Liver (tissue), 9 donors: Measurements from ENCODE around the gene TGM4. TPM values are rescaled to one million over a fixed set of nuclear protein-coding genes. Genes with fewer than 3 reads are reported as not detected.

ENCODE experiments used
- DNase-seq: peaks from one replicate; pipeline ENCODE4 v3.0.0-alpha.2; 2017; ENCODE audit warnings: low spot score
- H3K27ac ChIP-seq, 2 donors: one replicate each; pipeline ENCODE4 v1.7.0; 2013; ENCODE audit warnings: inconsistent platforms in 2 of 2, low read length in 2 of 2, control low read depth in 1 of 2, low read depth in 1 of 2, mild to moderate bottlenecking in 1 of 2
- H3K27me3 ChIP-seq, 4 donors: one replicate each; pipeline versions ENCODE4 v1.6.1 to v1.7.0; 2013; ENCODE audit warnings: low read length in 3 of 4, inconsistent platforms in 1 of 4, mild to moderate bottlenecking in 1 of 4, moderate library complexity in 1 of 4; ENCODE audit not compliant: control insufficient read depth in 4 of 4, insufficient read depth in 4 of 4
- H3K36me3 ChIP-seq, 4 donors: one replicate each; pipeline versions ENCODE4 v1.6.1 to v1.7.0; 2013; ENCODE audit warnings: low read length in 3 of 4, mild to moderate bottlenecking in 3 of 4, low read depth in 1 of 4, moderate library complexity in 1 of 4; ENCODE audit not compliant: control insufficient read depth in 4 of 4, insufficient read depth in 3 of 4
- H3K4me1 ChIP-seq, 4 donors: one replicate each; pipeline versions ENCODE4 v1.6.1 to v1.7.0; 2013; ENCODE audit warnings: low read length in 3 of 4, mild to moderate bottlenecking in 3 of 4, moderate library complexity in 1 of 4; ENCODE audit not compliant: control insufficient read depth in 4 of 4, insufficient read depth in 4 of 4
- H3K4me3 ChIP-seq, 3 donors: one replicate each; pipeline versions ENCODE4 v1.6.1 to v1.7.0; 2013; ENCODE audit warnings: low read length in 3 of 3, control low read depth in 1 of 3, low read depth in 1 of 3, mild to moderate bottlenecking in 1 of 3
- H3K9ac ChIP-seq, 2 donors: one replicate each; pipeline ENCODE4 v1.7.0; 2013; ENCODE audit warnings: low read length in 2 of 2, mild to moderate bottlenecking in 2 of 2, moderate library complexity in 2 of 2, control low read depth in 1 of 2, low read depth in 1 of 2
- H3K9me3 ChIP-seq, 4 donors: one replicate each; pipeline versions ENCODE4 v1.6.1 to v1.7.0; 2013; ENCODE audit warnings: low read length in 3 of 4; ENCODE audit not compliant: control insufficient read depth in 4 of 4
- ATF3 ChIP-seq: IDR thresholded peaks from 2 replicates; pipeline ENCODE4 v1.6.1; 2016; ENCODE audit warnings: antibody characterized with exemption
- CTCF ChIP-seq: fragments of 150-350 bp; IDR thresholded peaks from 2 replicates; pipeline ENCODE4 v1.5.1; 2017; ENCODE audit warnings: improper control_type of control experiment, low read depth, low read length; ENCODE audit not compliant: missing input control
- EGR1 ChIP-seq, 2 donors: IDR thresholded peaks; 2 replicates each; pipeline ENCODE4 v1.6.1; 2016 to 2018; ENCODE audit warnings: antibody characterized with exemption in 2 of 2, low read depth in 2 of 2
- FOXA1 ChIP-seq: IDR thresholded peaks from 2 replicates; pipeline ENCODE4 v1.6.1; 2016; ENCODE audit warnings: antibody characterized with exemption
- FOXA2 ChIP-seq: IDR thresholded peaks from 2 replicates; pipeline ENCODE4 v1.6.1; 2016; ENCODE audit warnings: antibody characterized with exemption
- GABPA ChIP-seq, 2 donors: IDR thresholded peaks in 1 of 2; conservative IDR thresholded peaks in 1 of 2; 2 replicates each; pipeline ENCODE4 v1.6.1; 2016; ENCODE audit warnings: antibody characterized with exemption in 2 of 2, mild to moderate bottlenecking in 1 of 2, moderate library complexity in 1 of 2
- HNF4A ChIP-seq, 2 donors: conservative IDR thresholded peaks; 2 replicates each; pipeline ENCODE4 v1.6.1; 2016; ENCODE audit warnings: antibody characterized with exemption in 2 of 2, mild to moderate bottlenecking in 2 of 2
- HNF4G ChIP-seq: IDR thresholded peaks from 2 replicates; pipeline ENCODE4 v1.6.1; 2016; ENCODE audit warnings: antibody characterized with exemption
- JUND ChIP-seq, 2 donors: IDR thresholded peaks; 2 replicates each; pipeline ENCODE4 v1.6.1; 2016; ENCODE audit warnings: antibody characterized with exemption in 2 of 2
- MAX ChIP-seq: IDR thresholded peaks from 2 replicates; pipeline ENCODE4 v1.6.1; 2016; ENCODE audit warnings: antibody characterized with exemption
- NR2F2 ChIP-seq: IDR thresholded peaks from 2 replicates; pipeline ENCODE4 v1.6.1; 2016; ENCODE audit warnings: antibody characterized with exemption
- RAD21 ChIP-seq, 2 donors: IDR thresholded peaks; 2 replicates each; pipeline ENCODE4 v1.6.1; 2016; ENCODE audit warnings: antibody characterized with exemption in 2 of 2, mild to moderate bottlenecking in 2 of 2
- REST ChIP-seq: IDR thresholded peaks from 2 replicates; pipeline ENCODE4 v1.6.1; 2016; ENCODE audit warnings: antibody characterized with exemption, mild to moderate bottlenecking
- RXRA ChIP-seq, 2 donors: IDR thresholded peaks; 2 replicates each; pipeline ENCODE4 v1.6.1; 2017 to 2018; ENCODE audit warnings: antibody characterized with exemption in 2 of 2, mild to moderate bottlenecking in 1 of 2
- SP1 ChIP-seq: IDR thresholded peaks from 2 replicates; pipeline ENCODE4 v1.6.1; 2018; ENCODE audit warnings: antibody characterized with exemption, mild to moderate bottlenecking
- TAF1 ChIP-seq: conservative IDR thresholded peaks from 2 replicates; pipeline ENCODE4 v1.6.1; 2016; ENCODE audit warnings: antibody characterized with exemption, mild to moderate bottlenecking
- YY1 ChIP-seq: IDR thresholded peaks from 2 replicates; pipeline ENCODE4 v1.6.1; 2016; ENCODE audit warnings: antibody characterized with exemption, mild to moderate bottlenecking
- ZBTB33 ChIP-seq: IDR thresholded peaks from 2 replicates; pipeline ENCODE4 v1.6.1; 2016; ENCODE audit warnings: antibody characterized with exemption
- WGBS: extraction: QIAGEN DNeasy Blood & Tissue Kit; methylation state at CpG from one replicate; pipeline ENCODE4 v1.1.7; 2013; 5-methylcytosine and 5-hydroxymethylcytosine counted together
- polyA plus RNA-seq, 2 donors: library from polyadenylated mRNA; stranded (reverse) in 1 of 2; unstranded in 1 of 2; fragments of 200-250 nt in 1 of 2; fragments of >200 nt in 1 of 2; fragmentation: Nextera tagmentation in 1 of 2; extraction: Ambion mirVana in 1 of 2; gene quantifications; one replicate each; pipeline versions ENCODE4 v1.2.1 to v1.2.3, GENCODE V29; 2013 to 2015
- total RNA-seq, 2 donors: library from RNA; depleted of rRNA; stranded (reverse); fragments of >200 nt; gene quantifications; one replicate each; pipeline ENCODE4 v1.2.3, GENCODE V29; 2014
- donor health status: healthy.
- donor health status: healthy.
- donor health status: healthy.
- donor health status: healthy.
- donor health status: healthy.

The TGM4 gene
- total and polyA plus RNA-seq, 4 donors = not detected

GRCh38 chr3:44832032-44832431, 42.4 kb upstream of the TGM4 start:
- Histone ChIP-seq H3K27me3 (no peaks in the 10 kb centered on the region), H3K4me3 (no peak overlapping the region), H3K4me1 (no peaks in the 10 kb centered on the region), H3K9ac (no peak overlapping the region), H3K27ac (no peak overlapping the region), H3K36me3 (no peaks in the 10 kb centered on the region), H3K9me3 (peaks cover 3 to 8% (median 5%) of the 10 kb centered on the region in 4 donors)
- WGBS = 91% methylated on average over 1 of the region's 1 CpG
- DNase-seq = no peak
- no peak for TF ChIP-seq HNF4G
- TF ChIP-seq ATF3 = no peak

GRCh38 chr3:44832965-44833364, 41.4 kb upstream of the TGM4 start:
- Histone ChIP-seq H3K9ac (no peak overlapping the region), H3K27me3 (no peaks in the 10 kb centered on the region), H3K4me1 (no peaks in the 10 kb centered on the region), H3K36me3 (no peaks in the 10 kb centered on the region), H3K9me3 (peaks cover 3 to 8% (median 5%) of the 10 kb centered on the region in 4 donors), H3K27ac (no peak overlapping the region), H3K4me3 (no peak overlapping the region)
- TF ChIP-seq FOXA1 (no peak), REST (no peak), JUND (IDR thresholded peaks at IDR 0.05) (no peak), SP1 (no peak), NR2F2 (no peak), RXRA (IDR thresholded peaks at IDR 0.05) (no peak), MAX (no peak), ATF3 (no peak), ZBTB33 (no peak), RAD21 (IDR thresholded peaks at IDR 0.05) (no peak), FOXA2 (no peak), CTCF (no peak), YY1 (no peak), GABPA (IDR thresholded peaks at IDR 0.05 in 1 of 2, conservative IDR thresholded peaks at IDR 0.05 in 1 of 2) (no peak), HNF4A (conservative IDR thresholded peaks at IDR 0.05) (no peak), TAF1 (no peak), EGR1 (IDR thresholded peaks at IDR 0.05; ENCODE audit: low read depth in 2 of 2) (no peak)
- WGBS = 90% methylated on average over 2 of the region's 2 CpGs
- no peak for DNase-seq
